NCI-H2029 (cell line): ENCODE results near the gene U2SURP.
"Not testable (repeated sequence)": the region's sequence is repeated elsewhere in the genome, so short reads cannot be mapped to it uniquely, and the experiment has no call there.

ENCODE experiments used
- DNase-seq: peaks from one replicate; lab custom pipeline; 2025; lab: John Stamatoyannopoulos, UW

U2SURP gene

GRCh38 chr3:143014921-143015320, 13.6 kb downstream of the U2SURP start:
- no peak for DNase-seq

- no peak for DNase-seq
Measured at GRCh38 chr3:143016321-143016972, 15.1 kb downstream of the U2SURP start.

DNA sequence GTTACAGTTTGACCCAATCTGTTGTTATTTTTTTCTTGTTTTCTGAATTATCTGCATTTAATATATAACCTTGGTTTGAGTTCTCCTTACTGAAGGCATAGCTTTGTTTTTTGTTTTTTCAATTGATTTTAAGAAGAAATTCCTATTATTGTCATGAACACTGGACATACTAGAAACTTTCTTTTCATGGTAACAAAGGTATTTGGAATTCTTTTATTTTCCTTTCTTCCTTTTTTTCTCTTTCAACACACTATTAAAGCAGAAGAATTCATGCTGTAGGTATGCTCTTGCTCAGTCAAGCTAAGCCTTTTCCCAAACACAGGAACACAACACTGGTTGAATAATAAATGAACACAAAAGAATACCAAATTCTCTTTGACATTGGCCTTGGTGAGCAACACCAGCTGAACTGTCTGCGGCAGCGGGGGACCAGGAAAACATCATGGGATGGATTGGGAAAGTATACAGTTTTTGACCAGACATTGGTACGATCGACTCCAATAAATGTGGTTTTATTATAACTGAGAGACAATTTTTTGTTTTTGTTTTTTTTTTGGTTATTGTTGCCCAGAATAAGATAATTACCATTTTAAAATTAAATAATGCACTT, 23.1 kb downstream of the U2SURP start:
- DNase-seq: no peak

- no peak for DNase-seq
Measured at GRCh38 chr3:143031327-143031726, 30.0 kb downstream of the U2SURP start.

DNA sequence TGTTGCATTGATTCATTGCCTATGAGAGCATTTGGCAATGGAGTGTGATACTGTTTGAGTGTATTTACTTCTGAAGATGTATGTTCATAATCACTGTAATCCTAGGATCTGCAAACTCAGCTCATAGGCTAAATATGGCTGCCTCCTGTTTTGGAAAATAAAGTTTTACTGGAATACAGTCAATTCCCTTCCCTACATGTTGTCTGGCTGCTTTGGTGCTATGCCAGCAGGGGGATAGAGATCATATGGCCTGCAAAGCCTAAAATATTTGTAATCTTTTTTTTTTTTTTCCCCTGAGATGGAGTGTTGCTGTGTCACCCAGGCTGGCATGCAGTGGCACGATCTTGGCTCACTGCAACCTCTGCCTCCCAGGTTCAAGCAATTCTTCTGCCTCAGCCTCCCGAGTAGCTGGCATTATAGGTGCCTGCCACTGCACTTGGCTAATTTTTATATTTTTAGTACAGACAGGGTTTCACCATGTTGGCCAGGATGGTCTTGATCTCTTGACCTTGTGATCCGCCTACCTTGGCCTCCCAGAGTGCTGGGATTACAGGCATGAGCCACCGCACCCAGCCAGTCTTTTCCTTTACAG, 30.5 kb downstream of the U2SURP start:
- not testable (repeated sequence) for DNase-seq

GRCh38 chr3:143035466-143036211, 34.3 kb downstream of the U2SURP start:
- DNase-seq: no peak

DNA sequence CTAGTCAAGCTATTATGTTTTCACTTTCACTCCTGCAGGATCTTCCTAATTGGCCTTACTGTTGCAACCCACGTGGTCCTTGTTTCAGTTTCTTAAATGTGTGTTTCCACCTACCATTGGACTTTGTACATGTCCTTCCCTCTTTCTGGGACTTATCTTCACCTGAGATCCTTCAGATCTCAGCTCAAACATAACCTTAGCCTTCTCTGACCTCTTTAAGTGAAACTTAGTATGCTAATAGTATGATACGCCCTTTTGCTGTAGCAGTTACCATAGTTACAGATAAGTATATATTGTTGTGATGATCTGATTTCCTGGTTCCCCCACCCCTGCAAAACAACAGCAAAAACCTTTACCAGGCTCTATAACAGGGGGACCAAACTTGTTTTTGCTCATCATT, 35.2 kb downstream of the U2SURP start:
- no peak for DNase-seq

- DNase-seq: no peak
Measured at GRCh38 chr3:143037867-143038266, 36.5 kb downstream of the U2SURP start.

DNA sequence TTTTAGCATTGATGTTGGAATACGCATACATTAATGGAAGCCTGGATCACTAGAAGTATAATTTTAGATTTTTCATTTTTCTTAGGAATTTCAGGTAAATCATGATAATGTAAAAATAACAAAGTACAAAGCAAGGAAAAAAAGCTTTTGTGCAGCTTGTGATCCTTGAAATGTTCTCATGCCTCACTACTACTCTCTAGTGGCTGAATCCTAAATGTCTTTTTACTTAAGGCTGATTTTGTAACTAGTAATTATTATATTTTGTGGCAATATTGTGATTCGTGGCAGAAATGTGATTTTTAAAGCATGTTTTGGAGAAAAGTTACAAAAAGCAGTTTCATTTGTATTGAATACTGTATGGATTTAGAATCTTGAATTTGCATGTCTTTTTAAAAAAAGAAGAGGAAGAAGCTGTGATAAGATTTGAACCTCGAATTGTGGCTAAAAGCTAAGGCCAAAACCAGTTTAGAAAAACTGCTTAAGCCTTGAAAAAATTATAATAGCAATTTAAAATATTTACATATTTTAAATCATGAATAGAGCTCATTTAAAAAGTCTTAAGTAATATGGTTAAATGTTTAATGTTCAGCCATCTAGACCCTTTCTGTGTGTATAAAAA, 39.0 kb downstream of the U2SURP start:
- no peak for DNase-seq

- no peak for DNase-seq
Measured at GRCh38 chr3:143041903-143042302, 40.5 kb downstream of the U2SURP start.

DNA sequence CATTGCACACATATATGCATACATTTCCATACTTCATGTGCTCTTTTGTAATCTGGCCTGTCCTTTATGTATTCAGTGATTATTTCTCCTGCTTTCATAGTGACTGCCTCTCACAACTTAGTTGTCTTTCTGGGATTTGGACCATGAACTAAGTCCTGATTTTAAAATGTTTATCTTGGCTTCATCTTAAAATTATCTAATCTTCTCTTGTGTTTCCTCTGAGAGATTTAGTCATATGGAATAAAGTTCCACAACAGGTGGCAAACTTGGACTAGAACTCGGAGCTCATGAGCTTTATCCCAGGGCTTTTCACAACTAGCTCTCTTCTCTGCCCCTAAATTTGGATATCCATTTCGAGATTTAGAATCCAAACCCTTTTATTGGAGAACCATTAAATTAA, 44.3 kb downstream of the U2SURP start:
- DNase-seq: no peak

DNA sequence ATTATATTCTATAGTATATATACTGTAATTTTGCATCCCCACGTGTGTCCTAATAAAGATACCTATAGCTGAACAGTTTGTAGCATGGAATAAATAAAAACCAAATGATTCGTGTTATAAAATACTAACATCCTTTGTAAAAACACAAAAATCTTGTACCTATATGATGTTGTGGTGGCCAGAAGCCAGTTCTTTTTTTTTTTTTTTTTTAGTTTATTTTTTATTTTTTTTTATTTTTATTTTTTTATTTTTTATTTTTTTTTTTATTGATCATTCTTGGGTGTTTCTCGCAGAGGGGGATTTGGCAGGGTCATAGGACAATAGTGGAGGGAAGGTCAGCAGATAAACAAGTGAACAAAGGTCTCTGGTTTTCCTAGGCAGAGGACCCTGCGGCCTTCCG, 44.7 kb downstream of the U2SURP start:
- not testable (repeated sequence) for DNase-seq

- DNase-seq: no peak
Measured at GRCh38 chr3:143054011-143054410, 52.6 kb downstream of the U2SURP start.

DNA sequence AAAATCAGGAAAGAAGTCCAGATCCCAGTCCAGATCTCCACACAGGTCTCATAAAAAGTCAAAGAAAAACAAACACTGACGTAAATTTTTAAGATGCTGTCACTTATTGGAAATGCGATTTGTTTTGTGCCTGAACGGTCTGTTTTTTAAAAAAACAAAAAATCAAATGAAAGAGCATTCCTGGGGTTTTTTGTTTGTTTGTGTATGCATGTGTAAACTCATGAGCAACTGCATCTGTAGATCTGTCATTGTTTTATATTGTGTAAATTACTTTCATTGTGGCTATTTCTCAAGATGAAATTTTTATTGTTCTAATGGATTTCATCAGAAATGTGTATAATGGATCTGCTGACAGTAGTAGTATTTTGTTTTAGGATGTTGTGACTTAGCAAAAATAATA, 55.0 kb downstream of the U2SURP start:
- no peak for DNase-seq

DNA sequence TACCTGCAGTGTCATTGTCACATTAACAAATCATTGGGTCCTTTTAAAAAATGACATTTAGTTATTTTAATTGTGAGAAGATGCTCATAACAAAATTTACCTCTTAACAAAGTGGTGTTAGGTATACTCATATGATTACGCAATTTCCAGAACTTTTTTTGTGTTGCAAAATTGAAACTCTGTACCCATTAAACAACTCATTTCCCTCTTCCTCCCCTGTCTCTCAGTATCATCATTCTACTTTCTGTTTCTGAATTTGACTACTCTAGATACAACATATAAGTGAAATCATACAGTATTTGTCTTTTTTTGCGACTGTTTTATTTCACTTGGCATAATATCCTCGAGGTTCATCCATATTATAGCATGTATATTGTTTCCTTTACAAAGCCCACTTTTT, 59.5 kb downstream of the U2SURP start:
- no peak for DNase-seq

GRCh38 chr3:143063018-143063417, 61.6 kb downstream of the U2SURP start:
- no peak for DNase-seq

DNA sequence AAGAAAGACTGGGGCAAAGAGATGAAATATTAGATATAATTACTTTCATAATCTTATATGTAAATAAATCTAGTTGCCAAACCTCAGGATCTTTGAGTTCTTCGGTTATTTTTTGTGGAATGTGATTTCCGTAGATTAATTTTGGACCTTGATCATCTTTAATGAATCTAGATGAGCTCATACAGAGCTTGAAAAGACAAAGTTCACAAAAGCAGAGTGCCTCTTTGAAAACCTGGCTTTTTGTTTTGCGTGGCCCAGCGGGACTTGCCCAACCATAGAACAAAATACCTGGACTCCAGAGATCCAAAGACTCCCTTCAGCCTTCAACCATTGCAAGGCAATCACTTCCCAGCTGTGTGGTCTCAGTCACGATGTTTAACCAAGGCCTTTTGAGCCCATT, 63.4 kb downstream of the U2SURP start:
- no peak for DNase-seq

DNA sequence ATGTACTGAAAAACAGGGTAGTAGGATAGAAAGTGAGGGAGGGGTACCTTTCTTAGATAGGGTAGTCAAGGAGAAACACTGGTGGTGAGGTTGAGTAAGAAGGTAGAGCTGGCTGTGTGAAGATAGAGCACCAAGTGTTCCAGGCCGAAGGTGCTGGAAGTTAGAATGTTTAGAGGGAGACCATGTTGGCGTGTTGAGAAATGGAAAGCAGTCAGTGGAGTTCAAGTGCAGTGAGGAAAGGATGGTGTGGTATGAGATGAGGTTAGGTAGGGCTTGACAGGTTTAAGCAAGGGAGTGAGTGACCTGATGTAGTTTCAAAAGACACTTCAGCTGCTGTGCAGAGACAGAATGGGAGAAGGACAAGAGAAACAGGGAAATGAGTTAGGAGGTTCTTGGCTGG, 64.0 kb downstream of the U2SURP start:
- no peak for DNase-seq

GRCh38 chr3:143066033-143066432, 64.7 kb downstream of the U2SURP start:
- no peak for DNase-seq

GRCh38 chr3:143067201-143067600, 65.8 kb downstream of the U2SURP start:
- DNase-seq: no peak

DNA sequence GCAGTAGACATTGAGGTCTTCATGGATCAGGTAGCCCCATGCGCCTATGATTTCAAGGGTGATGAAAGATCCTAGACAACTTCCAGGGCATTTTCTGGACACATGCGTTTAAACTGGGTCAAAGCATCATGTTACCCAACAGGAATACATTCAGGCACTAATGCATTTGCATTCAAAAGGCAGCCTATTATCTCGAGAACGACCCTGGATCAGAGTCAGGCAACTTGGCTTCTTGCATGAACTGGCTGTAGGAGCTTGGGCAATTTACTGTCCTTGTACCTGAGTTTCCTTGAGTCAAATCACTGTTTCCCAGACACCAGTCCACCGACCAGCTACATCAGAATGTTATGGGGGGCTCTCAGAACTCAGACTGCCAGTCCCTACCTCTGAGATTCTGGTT, 66.7 kb downstream of the U2SURP start:
- no peak for DNase-seq

GRCh38 chr3:143070977-143071551, 69.7 kb downstream of the U2SURP start:
- DNase-seq: no peak
